WTC11 (cell line): ENCODE measurements around the gene NAV2. TPM values are rescaled to one million over a fixed set of nuclear protein-coding genes. Genes with fewer than 3 reads are reported as not detected.

ENCODE experiments used
- ATAC-seq: fragments of 200-7000 bp; cut with Tn5 transposase; 2 replicates; pipeline ENCODE4 v1.10.0; 2021; ENCODE audit warnings: mild to moderate bottlenecking, moderate library complexity
- CTCF ChIA-PET: fragments of 300-600 bp; sonication (Branson Sonifier 250); formaldehyde crosslinking; loops from one replicate; lab custom pipeline; 2021; ENCODE audit warnings: antibody characterized with exemption; lab: Charles Lee
- POLR2A ChIA-PET: fragments of 350-600 bp; sonication (Branson Sonifier 250); formaldehyde crosslinking; loops from one replicate; lab custom pipeline; 2021; ENCODE audit warnings: antibody characterized with exemption; lab: Charles Lee
- DNase-seq: peaks from one replicate; pipeline ENCODE4 v3.0.0; 2021; ENCODE audit warnings: low spot score
- H3K27ac Mint-ChIP-seq: 2 replicates; pipeline ENCODE4 v1.8.0; 2021; ENCODE audit warnings: mixed read lengths
- H3K27me3 Mint-ChIP-seq: 2 replicates; pipeline ENCODE4 v1.8.0; 2021; ENCODE audit warnings: low read depth, mild to moderate bottlenecking, moderate library complexity, mixed read lengths
- H3K36me3 Mint-ChIP-seq: 2 replicates; pipeline ENCODE4 v1.8.0; 2021; ENCODE audit warnings: mixed read lengths
- H3K4me1 Mint-ChIP-seq: 2 replicates; pipeline ENCODE4 v1.8.0; 2022; ENCODE audit warnings: mixed read lengths
- H3K4me3 Mint-ChIP-seq: 2 replicates; pipeline ENCODE4 v1.8.0; 2021; ENCODE audit warnings: mild to moderate bottlenecking, moderate library complexity, mixed read lengths
- H3K9me3 Mint-ChIP-seq: 2 replicates; pipeline ENCODE4 v1.8.0; 2021; ENCODE audit warnings: mixed read lengths
- AR ChIP-seq: fragments of 250-450 bp; sonication (Bioruptor Pico); IDR thresholded peaks from 2 replicates; pipeline ENCODE4 v1.9.0; 2021; ENCODE audit warnings: mild to moderate bottlenecking
- ATF1 ChIP-seq: sonication (generic); formaldehyde crosslinking; IDR thresholded peaks from 2 replicates; pipeline ENCODE4 v1.8.1; 2023; ENCODE audit warnings: mild to moderate bottlenecking, moderate library complexity, missing genetic modification reagents
- ATF3 ChIP-seq: sonication (generic); formaldehyde crosslinking; conservative IDR thresholded peaks from 2 replicates; pipeline ENCODE4 v1.8.1; 2022; ENCODE audit warnings: mild to moderate bottlenecking, missing genetic modification reagents
- CREB1 ChIP-seq: sonication (generic); formaldehyde crosslinking; IDR thresholded peaks from 2 replicates; pipeline ENCODE4 v1.8.0; 2023; ENCODE audit warnings: mild to moderate bottlenecking, missing genetic modification reagents
- CREM ChIP-seq: sonication (generic); formaldehyde crosslinking; IDR thresholded peaks from 2 replicates; pipeline ENCODE4 v1.8.1; 2022; ENCODE audit warnings: mild to moderate bottlenecking, missing genetic modification reagents, moderate library complexity
- CTCF ChIP-seq: fragments of 200-600 bp; IDR thresholded peaks from 2 replicates; pipeline ENCODE4 v1.8.0; 2022; ENCODE audit warnings: antibody characterized with exemption
- GRHL2 ChIP-seq: fragments of 250-450 bp; sonication (Bioruptor Pico); IDR thresholded peaks from 2 replicates; pipeline ENCODE4 v1.8.0; 2022; ENCODE audit warnings: mild to moderate bottlenecking, moderate library complexity; ENCODE audit not compliant: insufficient replicate concordance, severe bottlenecking
- JUN ChIP-seq: sonication (generic); formaldehyde crosslinking; IDR thresholded peaks from 2 replicates; pipeline ENCODE4 v1.8.0; 2023; ENCODE audit warnings: mild to moderate bottlenecking, missing genetic modification reagents
- PRDM15 ChIP-seq: sonication (generic); formaldehyde crosslinking; IDR thresholded peaks from 2 replicates; pipeline ENCODE4 v1.8.0; 2022; ENCODE audit warnings: missing genetic modification reagents
- PREB ChIP-seq: sonication (generic); formaldehyde crosslinking; IDR thresholded peaks from 2 replicates; pipeline ENCODE4 v1.8.1; 2022; ENCODE audit warnings: mild to moderate bottlenecking, missing genetic modification reagents, moderate library complexity, borderline replicate concordance
- PRRX2 ChIP-seq: fragments of 250-450 bp; sonication (Bioruptor Pico); IDR thresholded peaks from 2 replicates; pipeline ENCODE4 v1.8.0; 2021; ENCODE audit warnings: mild to moderate bottlenecking
- SMAD4 ChIP-seq: sonication (generic); formaldehyde crosslinking; IDR thresholded peaks from 2 replicates; pipeline ENCODE4 v1.8.0; 2022; ENCODE audit warnings: mild to moderate bottlenecking, missing genetic modification reagents
- TEAD1 ChIP-seq: sonication (generic); formaldehyde crosslinking; IDR thresholded peaks from 2 replicates; pipeline ENCODE4 v1.8.0; 2022; ENCODE audit warnings: mild to moderate bottlenecking, missing genetic modification reagents
- TP53 ChIP-seq: sonication (generic); formaldehyde crosslinking; IDR thresholded peaks from 2 replicates; pipeline ENCODE4 v1.8.1; 2023; ENCODE audit warnings: mild to moderate bottlenecking, missing genetic modification reagents
- ZNF317 ChIP-seq: sonication (generic); formaldehyde crosslinking; IDR thresholded peaks from 2 replicates; pipeline ENCODE4 v1.8.1; 2023; ENCODE audit warnings: low read depth, mild to moderate bottlenecking, moderate library complexity, missing genetic modification reagents, borderline replicate concordance
- total RNA-seq: library from RNA; stranded (reverse); gene quantifications from 3 replicates; pipeline ENCODE4 v1.2.3, GENCODE V29; 2021
- TF ChIP-seq, protein P1 (sequence below): sonication (generic); formaldehyde crosslinking; IDR thresholded peaks from 2 replicates; pipeline ENCODE4 v1.8.0; 2023; ENCODE audit warnings: missing genetic modification reagents
- TF ChIP-seq, protein P2 (sequence below): sonication (generic); formaldehyde crosslinking; IDR thresholded peaks from 2 replicates; pipeline ENCODE4 v1.8.1; 2022; ENCODE audit warnings: missing genetic modification reagents, borderline replicate concordance

The NAV2 gene
- total RNA-seq, 1 experiment from 2014 or later, result 42.8 TPM

DNA sequence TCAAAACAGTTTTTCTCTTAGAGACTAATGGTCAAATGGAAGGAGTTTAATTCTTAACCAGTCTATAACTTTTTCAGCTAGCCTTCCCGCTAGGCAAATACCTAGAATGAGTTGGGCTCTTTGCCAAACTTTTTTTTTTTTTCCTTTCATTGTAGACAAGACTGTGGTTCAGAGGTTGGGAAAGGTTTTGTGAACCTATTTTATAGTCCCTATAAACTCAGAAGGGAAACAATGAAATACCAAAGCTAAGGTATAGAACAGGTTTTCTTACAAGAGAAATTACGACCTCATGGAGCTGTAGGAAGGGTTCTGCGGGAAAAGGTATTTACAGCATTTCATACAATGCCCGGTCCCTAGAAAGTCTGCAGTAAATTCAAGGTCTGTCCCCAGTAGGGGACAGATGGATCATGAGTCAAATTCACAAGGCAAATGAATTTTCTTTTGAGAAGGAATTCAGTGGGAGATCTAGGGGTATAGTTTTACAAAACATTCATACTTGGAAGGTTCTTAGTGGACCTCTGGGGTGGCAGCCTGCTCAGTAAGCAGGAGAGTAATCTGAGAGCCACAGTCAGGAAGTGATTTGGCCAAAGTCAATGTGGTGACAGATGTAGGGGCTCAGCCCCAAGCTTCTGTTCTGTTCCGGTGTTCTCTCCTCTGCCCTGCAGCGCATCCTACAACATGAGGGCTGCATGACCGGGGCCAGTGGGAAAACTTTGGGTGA lies 300.9 kb downstream of the NAV2 start (continued):
- TF ChIP-seq CREB1 (CRISPR knock-in tag), result no peak
- no peak for TF ChIP-seq ZNF317 (CRISPR knock-in tag)
- no peak for TF ChIP-seq SMAD4 (CRISPR knock-in tag)
- no peak for TF ChIP-seq TEAD1
- TF ChIP-seq JUN (CRISPR knock-in tag), result no peak
- no peak for TF ChIP-seq TP53 (CRISPR knock-in tag)
- TF ChIP-seq AR (CRISPR knock-in tag), result no peak
- TF ChIP-seq PREB (CRISPR knock-in tag), result no peak
- TF ChIP-seq PRRX2 (CRISPR knock-in tag), result no peak
- no peak for TF ChIP-seq ATF1

DNA sequence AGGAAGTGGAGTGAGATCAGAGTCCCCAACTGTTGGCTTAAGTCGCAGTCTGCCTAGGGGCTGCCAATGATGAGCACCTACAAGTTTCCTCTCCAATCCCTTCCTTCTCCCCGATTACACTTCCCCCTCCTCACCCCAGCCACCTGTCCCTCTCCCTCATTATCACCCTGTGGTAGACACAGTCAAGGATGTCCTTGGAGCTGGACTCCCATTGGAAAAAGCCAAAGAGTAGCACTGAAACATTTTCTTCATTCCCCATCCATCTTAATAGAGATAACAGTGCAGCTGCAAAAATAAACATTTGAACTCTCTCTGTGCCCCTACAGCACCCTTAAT lies 301.4 kb downstream of the NAV2 start:
- POLR2A ChIA-PET, result interaction anchor here (1.0 kb wide), 1 partner anchor 8 kb away, joined by 3 read pairs; no protein-coding TSS in a partner anchor

More for the DNA sequence above, 301.4 kb downstream of the NAV2 start:
- ATAC-seq, result no peak
- Mint-ChIP-seq H3K27me3 (no peaks in the 10 kb centered on the region), H3K4me3 (no peak overlapping the region), H3K36me3 (no peaks in the 10 kb centered on the region), H3K9me3 (no peaks in the 10 kb centered on the region)
- TF ChIP-seq GRHL2 (CRISPR knock-in tag) (no peak), CTCF (no peak), ATF3 (CRISPR knock-in tag) (no peak), PRDM15 (CRISPR knock-in tag) (no peak), CREM (no peak)
- TF ChIP-seq, protein P1, sequence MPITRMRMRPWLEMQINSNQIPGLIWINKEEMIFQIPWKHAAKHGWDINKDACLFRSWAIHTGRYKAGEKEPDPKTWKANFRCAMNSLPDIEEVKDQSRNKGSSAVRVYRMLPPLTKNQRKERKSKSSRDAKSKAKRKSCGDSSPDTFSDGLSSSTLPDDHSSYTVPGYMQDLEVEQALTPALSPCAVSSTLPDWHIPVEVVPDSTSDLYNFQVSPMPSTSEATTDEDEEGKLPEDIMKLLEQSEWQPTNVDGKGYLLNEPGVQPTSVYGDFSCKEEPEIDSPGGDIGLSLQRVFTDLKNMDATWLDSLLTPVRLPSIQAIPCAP (CRISPR knock-in tag), result no peak
- TF ChIP-seq, protein P2, sequence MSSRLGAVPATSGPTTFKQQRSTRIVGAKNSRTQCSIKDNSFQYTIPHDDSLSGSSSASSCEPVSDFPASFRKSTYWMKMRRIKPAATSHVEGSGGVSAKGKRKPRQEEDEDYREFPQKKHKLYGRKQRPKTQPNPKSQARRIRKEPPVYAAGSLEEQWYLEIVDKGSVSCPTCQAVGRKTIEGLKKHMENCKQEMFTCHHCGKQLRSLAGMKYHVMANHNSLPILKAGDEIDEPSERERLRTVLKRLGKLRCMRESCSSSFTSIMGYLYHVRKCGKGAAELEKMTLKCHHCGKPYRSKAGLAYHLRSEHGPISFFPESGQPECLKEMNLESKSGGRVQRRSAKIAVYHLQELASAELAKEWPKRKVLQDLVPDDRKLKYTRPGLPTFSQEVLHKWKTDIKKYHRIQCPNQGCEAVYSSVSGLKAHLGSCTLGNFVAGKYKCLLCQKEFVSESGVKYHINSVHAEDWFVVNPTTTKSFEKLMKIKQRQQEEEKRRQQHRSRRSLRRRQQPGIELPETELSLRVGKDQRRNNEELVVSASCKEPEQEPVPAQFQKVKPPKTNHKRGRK, result no peak
- TF ChIP-seq, all 79 proteins: peak for 0
- H3K27ac Mint-ChIP-seq, result peak overlapping the region; percentile 68; the same call in 1 of the 2 replicates
- CTCF ChIA-PET, result interaction anchor here (2.4 kb wide), 1 partner anchor 8 kb away, joined by 6 read pairs; no protein-coding TSS in a partner anchor
- peaks cover 43% of the 10 kb centered on the region for H3K4me1 Mint-ChIP-seq
- DNase-seq, result no peak
